ENCODE results near the gene GLIS1. TPM values are rescaled to one million over a fixed set of nuclear protein-coding genes. Genes with fewer than 3 reads are reported as not detected.

The GLIS1 gene
- polyA plus RNA-seq, 1 experiment = 1.9 TPM

GRCh38 chr1:53734650-53735211, 4.2 kb downstream of the GLIS1 start:
- TF ChIP-seq, protein P1, sequence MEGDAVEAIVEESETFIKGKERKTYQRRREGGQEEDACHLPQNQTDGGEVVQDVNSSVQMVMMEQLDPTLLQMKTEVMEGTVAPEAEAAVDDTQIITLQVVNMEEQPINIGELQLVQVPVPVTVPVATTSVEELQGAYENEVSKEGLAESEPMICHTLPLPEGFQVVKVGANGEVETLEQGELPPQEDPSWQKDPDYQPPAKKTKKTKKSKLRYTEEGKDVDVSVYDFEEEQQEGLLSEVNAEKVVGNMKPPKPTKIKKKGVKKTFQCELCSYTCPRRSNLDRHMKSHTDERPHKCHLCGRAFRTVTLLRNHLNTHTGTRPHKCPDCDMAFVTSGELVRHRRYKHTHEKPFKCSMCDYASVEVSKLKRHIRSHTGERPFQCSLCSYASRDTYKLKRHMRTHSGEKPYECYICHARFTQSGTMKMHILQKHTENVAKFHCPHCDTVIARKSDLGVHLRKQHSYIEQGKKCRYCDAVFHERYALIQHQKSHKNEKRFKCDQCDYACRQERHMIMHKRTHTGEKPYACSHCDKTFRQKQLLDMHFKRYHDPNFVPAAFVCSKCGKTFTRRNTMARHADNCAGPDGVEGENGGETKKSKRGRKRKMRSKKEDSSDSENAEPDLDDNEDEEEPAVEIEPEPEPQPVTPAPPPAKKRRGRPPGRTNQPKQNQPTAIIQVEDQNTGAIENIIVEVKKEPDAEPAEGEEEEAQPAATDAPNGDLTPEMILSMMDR (IDR thresholded peaks at IDR 0.05; ENCODE audit: insufficient read depth, low read depth, low read length) = no peak
- peak; percentile 89 for DNase-seq (ENCODE audit: low read depth)
- no peaks in the 10 kb centered on the region for H3K27me3 ChIP-seq (ENCODE audit: control insufficient read depth, insufficient read depth, low read length)
- POLR2A ChIA-PET = no interaction called here
- CTCF ChIA-PET = interaction anchor here (0.5 to 1.5 kb wide), 5 partner anchors 11 to 250 kb away, joined by 3 to 4 read pairs (median 3); no protein-coding TSS in a partner anchor
- H3K36me3 ChIP-seq (ENCODE audit: control insufficient read depth, insufficient read depth, low read length) = no peaks in the 10 kb centered on the region
- H3K4me3 ChIP-seq (ENCODE audit: low read depth, low read length) = no peak overlapping the region

DNA sequence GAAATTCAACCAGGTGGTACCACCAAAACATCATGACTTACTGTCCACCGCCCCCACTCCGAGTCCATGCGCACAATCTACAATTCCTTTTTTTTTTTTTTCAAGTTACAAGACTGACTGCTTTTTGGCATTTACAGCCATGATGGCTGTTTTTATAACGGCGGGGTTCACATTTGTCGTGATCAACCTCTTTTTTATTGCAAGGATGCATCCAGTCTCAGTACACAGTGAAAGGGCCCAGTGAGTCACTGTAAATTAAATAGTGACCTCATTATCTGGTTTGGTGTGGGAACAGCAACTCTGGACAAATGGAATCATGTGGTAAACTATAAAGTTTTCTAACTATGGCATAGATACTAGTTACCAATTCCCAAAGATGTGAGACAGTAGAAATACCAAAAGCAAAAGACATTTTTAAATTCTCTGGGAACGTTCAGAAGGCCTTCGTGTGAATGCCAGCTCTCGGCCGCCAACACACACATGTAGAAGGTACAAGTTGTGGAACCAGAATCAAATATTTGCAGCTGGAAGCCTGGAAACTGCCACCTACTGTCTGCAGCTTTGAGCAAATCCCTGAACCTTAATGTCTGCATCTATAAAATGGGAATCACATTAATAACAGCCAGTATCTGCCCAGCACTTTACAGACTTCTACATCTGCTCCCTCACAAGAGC, 4.9 kb downstream of the GLIS1 start:
- H3K36me3 ChIP-seq (ENCODE audit: control insufficient read depth, insufficient read depth, low read length) = no peaks in the 10 kb centered on the region
- ChIA-PET POLR2A (no interaction called here), CTCF (interaction anchor here (1.2 to 1.6 kb wide), 4 partner anchors 20 to 290 kb away, joined by 3 to 4 read pairs (median 3); no protein-coding TSS in a partner anchor)
- no peaks in the 10 kb centered on the region for H3K27me3 ChIP-seq (ENCODE audit: control insufficient read depth, insufficient read depth, low read length)
- TF ChIP-seq, protein P1 (IDR thresholded peaks at IDR 0.05; ENCODE audit: insufficient read depth, low read depth, low read length) = no peak
- peak overlapping the region; percentile 33 for H3K4me3 ChIP-seq (ENCODE audit: low read depth, low read length)
- DNase-seq (ENCODE audit: low read depth) = peak; percentile 89

GRCh38 chr1:53733447-53733931, 5.5 kb downstream of the GLIS1 start:
- TF ChIP-seq, protein P1 (IDR thresholded peaks at IDR 0.05; ENCODE audit: insufficient read depth, low read depth, low read length) = no peak
- H3K36me3 ChIP-seq (ENCODE audit: control insufficient read depth, insufficient read depth, low read length) = no peaks in the 10 kb centered on the region
- peak overlapping the region; percentile 33 for H3K4me3 ChIP-seq (ENCODE audit: low read depth, low read length)
- ChIA-PET CTCF (interaction anchor here (1.2 to 1.6 kb wide), 4 partner anchors 18 to 289 kb away, joined by 3 to 4 read pairs (median 3); no protein-coding TSS in a partner anchor), POLR2A (no interaction called here)
- H3K27me3 ChIP-seq (ENCODE audit: control insufficient read depth, insufficient read depth, low read length) = no peaks in the 10 kb centered on the region
- DNase-seq (ENCODE audit: low read depth) = peak; percentile 32

DNA sequence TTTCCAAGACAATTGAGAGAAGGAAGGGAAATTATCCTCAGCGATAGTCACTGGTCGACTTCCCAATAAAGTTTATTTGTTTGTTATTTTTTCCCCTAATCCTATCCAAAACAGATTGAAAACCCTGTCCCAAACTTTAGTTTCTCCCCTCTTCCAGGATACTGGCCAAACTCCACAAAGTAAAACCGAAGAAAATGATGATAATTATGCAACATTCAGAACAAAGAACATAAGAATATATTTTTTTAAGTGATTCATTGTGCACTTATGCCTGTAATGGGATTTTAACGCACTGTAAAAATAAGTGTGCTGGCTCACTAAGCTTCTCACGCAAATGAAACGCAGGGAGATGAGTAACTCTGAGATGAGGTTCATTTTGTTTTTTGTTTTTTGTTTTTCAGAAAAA, 6.0 kb downstream of the GLIS1 start:
- CTCF ChIA-PET = interaction anchor here (1.6 kb wide), 2 partner anchors 17 to 94 kb away, joined by 3 to 4 read pairs; no protein-coding TSS in a partner anchor
- TF ChIP-seq, protein P1 (IDR thresholded peaks at IDR 0.05; ENCODE audit: insufficient read depth, low read depth, low read length) = no peak
- no peaks in the 10 kb centered on the region for H3K36me3 ChIP-seq (ENCODE audit: control insufficient read depth, insufficient read depth, low read length)
- peak; percentile 95 for DNase-seq (ENCODE audit: low read depth)
- no peaks in the 10 kb centered on the region for H3K27me3 ChIP-seq (ENCODE audit: control insufficient read depth, insufficient read depth, low read length)
- H3K4me3 ChIP-seq (ENCODE audit: low read depth, low read length) = peak overlapping the region; percentile 14
- POLR2A ChIA-PET = no interaction called here

- Histone ChIP-seq H3K36me3 (ENCODE audit: control insufficient read depth, insufficient read depth, low read length) (no peaks in the 10 kb centered on the region), H3K4me3 (ENCODE audit: low read depth, low read length) (no peak overlapping the region; the same call in 1 of the 2 replicates), H3K27me3 (ENCODE audit: control insufficient read depth, insufficient read depth, low read length) (no peaks in the 10 kb centered on the region)
- ChIA-PET POLR2A (interaction anchor here (0.7 kb wide), 1 partner anchor 149 kb away, joined by 4 read pairs; no protein-coding TSS in a partner anchor), CTCF (interaction anchor here (1.6 kb wide), 1 partner anchor 17 kb away, joined by 3 read pairs; no protein-coding TSS in a partner anchor)
- TF ChIP-seq, protein P1 (IDR thresholded peaks at IDR 0.05; ENCODE audit: insufficient read depth, low read depth, low read length) = no peak
- no peak for DNase-seq (ENCODE audit: low read depth)
These were observed 6.6 kb downstream of the GLIS1 start for GRCh38 chr1:53732409-53732808.

Measured in BJ (cell line).